Measurements from ENCODE around the gene PRSS50. TPM values are rescaled to one million over a fixed set of nuclear protein-coding genes. Genes with fewer than 3 reads are reported as not detected.

Gene PRSS50
- total RNA-seq, 1 experiment from 2014 or later, result 0.70 TPM

GRCh38 chr3:46730819-46731218, 13.2 kb upstream of the PRSS50 start (continued):
- no peak for TF ChIP-seq MAX (CRISPR knock-in tag; IDR thresholded peaks at IDR 0.05)

- H3K36me3 Mint-ChIP-seq, result no peaks in the 10 kb centered on the region
- peaks cover 21% of the 10 kb centered on the region for H3K4me1 Mint-ChIP-seq
- no peak for TF ChIP-seq ATF6 (CRISPR knock-in tag; IDR thresholded peaks at IDR 0.05)
- no peak for TF ChIP-seq ZSCAN18 (CRISPR knock-in tag; IDR thresholded peaks at IDR 0.05)
- TF ChIP-seq JUN (CRISPR knock-in tag; IDR thresholded peaks at IDR 0.05), result no peak
- no peak for TF ChIP-seq ZNF425 (CRISPR knock-in tag; conservative IDR thresholded peaks at IDR 0.05)
- no peak overlapping the region for H3K27ac Mint-ChIP-seq
- ChIA-PET POLR2A (no interaction called here), CTCF (interaction anchor here (0.6 to 1.6 kb wide), 5 partner anchors 12 to 232 kb away, joined by 3 to 10 read pairs (median 6); partner anchors contain the start of gene PRSS50)
- no peaks in the 10 kb centered on the region for H3K9me3 Mint-ChIP-seq
- no peak overlapping the region for H3K4me3 Mint-ChIP-seq
- no peaks in the 10 kb centered on the region; the same call in 1 of the 2 replicates for H3K27me3 Mint-ChIP-seq (ENCODE audit: low read depth)
- DNase-seq (ENCODE audit: low spot score) (no peak), ATAC-seq (no peak; the same call in 1 of the 2 replicates)
Observed at GRCh38 chr3:46729038-46729437, 11.4 kb upstream of the PRSS50 start.

GRCh38 chr3:46725621-46726314, 8.1 kb upstream of the PRSS50 start:
- H3K4me3 Mint-ChIP-seq, result no peak overlapping the region
- TF ChIP-seq FOXJ3 (CRISPR knock-in tag; IDR thresholded peaks at IDR 0.05; ENCODE audit: borderline replicate concordance) (no peak), AFF4 (CRISPR knock-in tag; IDR thresholded peaks at IDR 0.05; ENCODE audit: borderline replicate concordance) (no peak), JUN (CRISPR knock-in tag; IDR thresholded peaks at IDR 0.05) (no peak), ETV6 (CRISPR knock-in tag; IDR thresholded peaks at IDR 0.05) (no peak), ATF2 (CRISPR knock-in tag; IDR thresholded peaks at IDR 0.05; ENCODE audit: borderline replicate concordance, low read depth) (no peak), MAX (CRISPR knock-in tag; IDR thresholded peaks at IDR 0.05) (no peak), IRF1 (CRISPR knock-in tag; IDR thresholded peaks at IDR 0.05) (no peak), RORB (CRISPR knock-in tag; IDR thresholded peaks at IDR 0.05) (no peak), OVOL2 (CRISPR knock-in tag; IDR thresholded peaks at IDR 0.05; ENCODE audit: borderline replicate concordance) (no peak)
- H3K27ac Mint-ChIP-seq, result no peak overlapping the region; the same call in 1 of the 2 replicates
- H3K9me3 Mint-ChIP-seq, result peaks cover 5% of the 10 kb centered on the region
- peaks cover 21% of the 10 kb centered on the region for H3K4me1 Mint-ChIP-seq
- no peaks in the 10 kb centered on the region for H3K36me3 Mint-ChIP-seq
- CTCF ChIA-PET, result no interaction called here
- ATAC-seq (no peak), DNase-seq (ENCODE audit: low spot score) (no peak)
- POLR2A ChIA-PET, result no interaction called here
- H3K27me3 Mint-ChIP-seq (ENCODE audit: low read depth), result no peaks in the 10 kb centered on the region
